ENCODE measurements around the gene RNASET2.
"Not testable (repeated sequence)": the region's sequence is repeated elsewhere in the genome, so short reads cannot be mapped to it uniquely, and the experiment has no call there.

Gene RNASET2

GRCh38 chr6:166929542-166930189, 26.7 kb downstream of the RNASET2 start:
- H3K4me3 Mint-ChIP-seq = no peak overlapping the region
- no peaks in the 10 kb centered on the region for H3K9me3 Mint-ChIP-seq
- H3K27ac Mint-ChIP-seq = no peak overlapping the region
- H3K36me3 Mint-ChIP-seq (ENCODE audit: low read depth) = peaks cover 17% of the 10 kb centered on the region
- H3K27me3 Mint-ChIP-seq = no peaks in the 10 kb centered on the region
- peaks cover 19% of the 10 kb centered on the region for H3K4me1 Mint-ChIP-seq (ENCODE audit: low read depth)

GRCh38 chr6:166928644-166929541, 27.5 kb downstream of the RNASET2 start:
- Mint-ChIP-seq H3K4me1 (ENCODE audit: low read depth) (peaks cover 19% of the 10 kb centered on the region), H3K36me3 (ENCODE audit: low read depth) (peaks cover 15% of the 10 kb centered on the region), H3K27me3 (no peaks in the 10 kb centered on the region), H3K27ac (no peak overlapping the region), H3K9me3 (no peaks in the 10 kb centered on the region), H3K4me3 (no peak overlapping the region)

- Mint-ChIP-seq H3K27ac (no peak overlapping the region), H3K36me3 (ENCODE audit: low read depth) (peaks cover 14% of the 10 kb centered on the region)
Measured at GRCh38 chr6:166927935-166928643, 28.3 kb downstream of the RNASET2 start.

GRCh38 chr6:166927240-166927934, 29.0 kb downstream of the RNASET2 start:
- Mint-ChIP-seq H3K9me3 (no peaks in the 10 kb centered on the region), H3K27me3 (no peaks in the 10 kb centered on the region), H3K36me3 (ENCODE audit: low read depth) (peaks cover 10% of the 10 kb centered on the region), H3K27ac (no peak overlapping the region), H3K4me1 (ENCODE audit: low read depth) (peaks cover 19% of the 10 kb centered on the region), H3K4me3 (no peak overlapping the region)

More at GRCh38 chr6:166927935-166928643, 28.3 kb downstream of the RNASET2 start:
- Mint-ChIP-seq H3K9me3 (no peaks in the 10 kb centered on the region), H3K27me3 (no peaks in the 10 kb centered on the region), H3K4me1 (ENCODE audit: low read depth) (peaks cover 19% of the 10 kb centered on the region), H3K4me3 (no peak overlapping the region)

- Mint-ChIP-seq H3K36me3 (ENCODE audit: low read depth) (peaks cover 10% of the 10 kb centered on the region), H3K4me1 (ENCODE audit: low read depth) (peaks cover 19% of the 10 kb centered on the region), H3K9me3 (no peaks in the 10 kb centered on the region), H3K4me3 (no peak overlapping the region), H3K27me3 (no peaks in the 10 kb centered on the region), H3K27ac (no peak overlapping the region)
Measured at GRCh38 chr6:166926748-166927147, 29.6 kb downstream of the RNASET2 start.

- Mint-ChIP-seq H3K36me3 (ENCODE audit: low read depth) (peaks cover 4% of the 10 kb centered on the region), H3K27ac (peak overlapping the region; percentile 22), H3K27me3 (no peaks in the 10 kb centered on the region), H3K9me3 (no peaks in the 10 kb centered on the region), H3K4me1 (ENCODE audit: low read depth) (peaks cover 13% of the 10 kb centered on the region), H3K4me3 (no peak overlapping the region)
Measured at GRCh38 chr6:166925141-166925996, 31.0 kb downstream of the RNASET2 start.

GRCh38 chr6:166924531-166924930, 31.8 kb downstream of the RNASET2 start:
- Mint-ChIP-seq H3K4me3 (no peak overlapping the region), H3K9me3 (no peaks in the 10 kb centered on the region), H3K4me1 (ENCODE audit: low read depth) (peaks cover 5% of the 10 kb centered on the region), H3K36me3 (ENCODE audit: low read depth) (no peaks in the 10 kb centered on the region), H3K27ac (no peak overlapping the region), H3K27me3 (no peaks in the 10 kb centered on the region)

GRCh38 chr6:166922937-166923336, 33.4 kb downstream of the RNASET2 start:
- Mint-ChIP-seq H3K4me3 (no peak overlapping the region), H3K27me3 (no peaks in the 10 kb centered on the region), H3K9me3 (no peaks in the 10 kb centered on the region), H3K4me1 (ENCODE audit: low read depth) (no peaks in the 10 kb centered on the region), H3K27ac (no peak overlapping the region), H3K36me3 (ENCODE audit: low read depth) (no peaks in the 10 kb centered on the region)

GRCh38 chr6:166921570-166921969, 34.8 kb downstream of the RNASET2 start:
- Mint-ChIP-seq H3K27ac (no peak overlapping the region), H3K36me3 (ENCODE audit: low read depth) (no peaks in the 10 kb centered on the region), H3K9me3 (no peaks in the 10 kb centered on the region), H3K4me3 (no peak overlapping the region), H3K4me1 (ENCODE audit: low read depth) (no peaks in the 10 kb centered on the region), H3K27me3 (no peaks in the 10 kb centered on the region)

GRCh38 chr6:166916824-166917223, 39.5 kb downstream of the RNASET2 start:
- no peak overlapping the region for H3K4me3 Mint-ChIP-seq
- H3K36me3 Mint-ChIP-seq (ENCODE audit: low read depth) = peaks cover 13% of the 10 kb centered on the region
- H3K27ac Mint-ChIP-seq = no peak overlapping the region
- H3K27me3 Mint-ChIP-seq = no peaks in the 10 kb centered on the region
- peaks cover 5% of the 10 kb centered on the region for H3K9me3 Mint-ChIP-seq
- H3K4me1 Mint-ChIP-seq (ENCODE audit: low read depth) = no peaks in the 10 kb centered on the region

- not testable (repeated sequence) for H3K4me3 Mint-ChIP-seq, H3K27ac Mint-ChIP-seq, H3K9me3 Mint-ChIP-seq, H3K27me3 Mint-ChIP-seq
- Mint-ChIP-seq H3K36me3 (ENCODE audit: low read depth) (peaks cover 13% of the 10 kb centered on the region), H3K4me1 (ENCODE audit: low read depth) (peaks cover 11% of the 10 kb centered on the region)
Measured at GRCh38 chr6:166915484-166915883, 40.9 kb downstream of the RNASET2 start.

GRCh38 chr6:166914952-166915351, 41.4 kb downstream of the RNASET2 start:
- peaks cover 12% of the 10 kb centered on the region for H3K4me1 Mint-ChIP-seq (ENCODE audit: low read depth)
- H3K27me3 Mint-ChIP-seq, H3K4me3 Mint-ChIP-seq, H3K9me3 Mint-ChIP-seq, H3K27ac Mint-ChIP-seq: not testable (repeated sequence)
- H3K36me3 Mint-ChIP-seq (ENCODE audit: low read depth) = peaks cover 13% of the 10 kb centered on the region

GRCh38 chr6:166911248-166911677, 45.1 kb downstream of the RNASET2 start:
- peaks cover 38% of the 10 kb centered on the region for H3K4me1 Mint-ChIP-seq (ENCODE audit: low read depth)
- no peak overlapping the region for H3K4me3 Mint-ChIP-seq
- H3K36me3 Mint-ChIP-seq (ENCODE audit: low read depth) = peaks cover 13% of the 10 kb centered on the region
- H3K27me3 Mint-ChIP-seq = no peaks in the 10 kb centered on the region
- no peak overlapping the region for H3K27ac Mint-ChIP-seq
- peaks cover 5% of the 10 kb centered on the region for H3K9me3 Mint-ChIP-seq

- no peaks in the 10 kb centered on the region for H3K27me3 Mint-ChIP-seq
- no peak overlapping the region for H3K27ac Mint-ChIP-seq
Measured at GRCh38 chr6:166910601-166911000, 45.7 kb downstream of the RNASET2 start.

More at GRCh38 chr6:166910601-166911000, 45.7 kb downstream of the RNASET2 start:
- Mint-ChIP-seq H3K4me1 (ENCODE audit: low read depth) (peaks cover 38% of the 10 kb centered on the region), H3K4me3 (no peak overlapping the region), H3K36me3 (ENCODE audit: low read depth) (peaks cover 9% of the 10 kb centered on the region), H3K9me3 (no peaks in the 10 kb centered on the region)

Data from stimulated activated naive CD8-positive, alpha-beta T cell treated with anti-CD3 and anti-CD28 coated beads, Interleukin-15, Interleukin-2, amounts not matched to agents 100 ng/mL and 50 ng/mL, for 24 hours (primary cell).